ENCODE data around the gene PTPN4. TPM values are rescaled to one million over a fixed set of nuclear protein-coding genes. Genes with fewer than 3 reads are reported as not detected.

PTPN4 gene
- total and polyA plus RNA-seq, 10 of the 15 experiments (the other 5 are each of a cell fraction or from before 2014, with no cell fraction given): 5.0 to 29.7 (median 23.7) TPM

DNA sequence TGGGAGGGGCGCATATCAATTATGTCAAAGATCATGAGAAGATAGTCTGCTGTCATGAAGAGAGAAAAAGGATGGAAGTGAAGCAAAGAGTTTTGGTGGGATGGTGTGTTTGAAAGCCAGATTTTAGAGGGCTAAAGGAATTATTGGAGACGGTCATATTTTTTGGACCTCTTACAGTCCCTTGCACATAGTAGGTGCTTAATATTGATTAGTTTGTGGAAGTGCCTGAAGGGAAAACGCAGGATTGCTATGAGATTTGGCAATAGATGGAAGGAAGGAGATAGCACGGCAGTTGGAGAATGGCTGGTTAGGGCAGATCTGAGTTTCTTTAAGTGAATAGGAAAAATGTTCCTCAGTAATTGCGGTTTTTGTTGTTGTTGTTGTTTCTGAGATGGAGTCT lies 269.1 kb downstream of the PTPN4 start (continued):
- TF ChIP-seq IRF3 (IDR thresholded peaks at IDR 0.05): no peak
- no peak for TF ChIP-seq NFYA (IDR thresholded peaks at IDR 0.05; ENCODE audit: borderline replicate concordance, low read depth, low read length)
- no peak for TF ChIP-seq RAD21 (IDR thresholded peaks at IDR 0.05; ENCODE audit: insufficient read depth, low read depth, low read length)
- TF ChIP-seq, protein P1, sequence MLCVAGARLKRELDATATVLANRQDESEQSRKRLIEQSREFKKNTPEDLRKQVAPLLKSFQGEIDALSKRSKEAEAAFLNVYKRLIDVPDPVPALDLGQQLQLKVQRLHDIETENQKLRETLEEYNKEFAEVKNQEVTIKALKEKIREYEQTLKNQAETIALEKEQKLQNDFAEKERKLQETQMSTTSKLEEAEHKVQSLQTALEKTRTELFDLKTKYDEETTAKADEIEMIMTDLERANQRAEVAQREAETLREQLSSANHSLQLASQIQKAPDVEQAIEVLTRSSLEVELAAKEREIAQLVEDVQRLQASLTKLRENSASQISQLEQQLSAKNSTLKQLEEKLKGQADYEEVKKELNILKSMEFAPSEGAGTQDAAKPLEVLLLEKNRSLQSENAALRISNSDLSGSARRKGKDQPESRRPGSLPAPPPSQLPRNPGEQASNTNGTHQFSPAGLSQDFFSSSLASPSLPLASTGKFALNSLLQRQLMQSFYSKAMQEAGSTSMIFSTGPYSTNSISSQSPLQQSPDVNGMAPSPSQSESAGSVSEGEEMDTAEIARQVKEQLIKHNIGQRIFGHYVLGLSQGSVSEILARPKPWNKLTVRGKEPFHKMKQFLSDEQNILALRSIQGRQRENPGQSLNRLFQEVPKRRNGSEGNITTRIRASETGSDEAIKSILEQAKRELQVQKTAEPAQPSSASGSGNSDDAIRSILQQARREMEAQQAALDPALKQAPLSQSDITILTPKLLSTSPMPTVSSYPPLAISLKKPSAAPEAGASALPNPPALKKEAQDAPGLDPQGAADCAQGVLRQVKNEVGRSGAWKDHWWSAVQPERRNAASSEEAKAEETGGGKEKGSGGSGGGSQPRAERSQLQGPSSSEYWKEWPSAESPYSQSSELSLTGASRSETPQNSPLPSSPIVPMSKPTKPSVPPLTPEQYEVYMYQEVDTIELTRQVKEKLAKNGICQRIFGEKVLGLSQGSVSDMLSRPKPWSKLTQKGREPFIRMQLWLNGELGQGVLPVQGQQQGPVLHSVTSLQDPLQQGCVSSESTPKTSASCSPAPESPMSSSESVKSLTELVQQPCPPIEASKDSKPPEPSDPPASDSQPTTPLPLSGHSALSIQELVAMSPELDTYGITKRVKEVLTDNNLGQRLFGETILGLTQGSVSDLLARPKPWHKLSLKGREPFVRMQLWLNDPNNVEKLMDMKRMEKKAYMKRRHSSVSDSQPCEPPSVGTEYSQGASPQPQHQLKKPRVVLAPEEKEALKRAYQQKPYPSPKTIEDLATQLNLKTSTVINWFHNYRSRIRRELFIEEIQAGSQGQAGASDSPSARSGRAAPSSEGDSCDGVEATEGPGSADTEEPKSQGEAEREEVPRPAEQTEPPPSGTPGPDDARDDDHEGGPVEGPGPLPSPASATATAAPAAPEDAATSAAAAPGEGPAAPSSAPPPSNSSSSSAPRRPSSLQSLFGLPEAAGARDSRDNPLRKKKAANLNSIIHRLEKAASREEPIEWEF (IDR thresholded peaks at IDR 0.05; ENCODE audit: insufficient replicate concordance, low read depth, low read length): no peak

Data from GM12878 (cell line).